Hepatocyte (in vitro differentiated cells): ENCODE data around the gene OPCML.

Experiments used
- EZH2 ChIP-seq: fragments of 200-600 bp; sonication (generic); IDR thresholded peaks from 2 replicates; pipeline ENCODE4 v1.6.1; 2016; ENCODE audit warnings: antibody characterized with exemption, mild to moderate bottlenecking, borderline replicate concordance
- EZH2phosphoT487 ChIP-seq: fragments of 200-600 bp; sonication (generic); IDR thresholded peaks from one replicate; pipeline ENCODE4 v1.6.1; 2018; ENCODE audit warnings: antibody characterized with exemption, mild to moderate bottlenecking, low read depth, moderate library complexity; ENCODE audit not compliant: unreplicated experiment, severe bottlenecking
- TF ChIP-seq, protein P1 (sequence below): fragments of 200-600 bp; sonication (generic); IDR thresholded peaks from 2 replicates; pipeline ENCODE4 v1.5.1; 2016; ENCODE audit warnings: antibody characterized with exemption, mild to moderate bottlenecking; ENCODE audit not compliant: poor library complexity

DNA sequence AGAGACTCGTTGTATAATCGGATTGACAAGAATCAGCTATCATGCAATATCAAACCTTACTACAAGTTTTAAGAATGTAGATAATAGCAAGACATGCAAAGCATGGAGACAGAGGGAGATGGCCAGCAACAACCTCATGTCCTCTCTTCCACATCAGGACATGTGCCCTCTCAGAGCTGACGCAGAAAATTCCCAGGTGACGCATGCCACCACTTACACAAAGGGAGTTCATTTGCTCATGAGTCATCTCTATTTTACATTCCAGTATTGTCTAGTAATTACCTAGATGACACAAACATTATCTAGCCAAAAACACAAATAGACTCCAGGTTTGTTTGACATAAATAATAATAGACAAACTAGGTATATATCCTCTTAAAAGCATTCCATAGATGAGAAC is 38.1 kb upstream of the OPCML start:
- TF ChIP-seq, protein P1, sequence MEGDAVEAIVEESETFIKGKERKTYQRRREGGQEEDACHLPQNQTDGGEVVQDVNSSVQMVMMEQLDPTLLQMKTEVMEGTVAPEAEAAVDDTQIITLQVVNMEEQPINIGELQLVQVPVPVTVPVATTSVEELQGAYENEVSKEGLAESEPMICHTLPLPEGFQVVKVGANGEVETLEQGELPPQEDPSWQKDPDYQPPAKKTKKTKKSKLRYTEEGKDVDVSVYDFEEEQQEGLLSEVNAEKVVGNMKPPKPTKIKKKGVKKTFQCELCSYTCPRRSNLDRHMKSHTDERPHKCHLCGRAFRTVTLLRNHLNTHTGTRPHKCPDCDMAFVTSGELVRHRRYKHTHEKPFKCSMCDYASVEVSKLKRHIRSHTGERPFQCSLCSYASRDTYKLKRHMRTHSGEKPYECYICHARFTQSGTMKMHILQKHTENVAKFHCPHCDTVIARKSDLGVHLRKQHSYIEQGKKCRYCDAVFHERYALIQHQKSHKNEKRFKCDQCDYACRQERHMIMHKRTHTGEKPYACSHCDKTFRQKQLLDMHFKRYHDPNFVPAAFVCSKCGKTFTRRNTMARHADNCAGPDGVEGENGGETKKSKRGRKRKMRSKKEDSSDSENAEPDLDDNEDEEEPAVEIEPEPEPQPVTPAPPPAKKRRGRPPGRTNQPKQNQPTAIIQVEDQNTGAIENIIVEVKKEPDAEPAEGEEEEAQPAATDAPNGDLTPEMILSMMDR: no peak
- TF ChIP-seq EZH2 (no peak), EZH2phosphoT487 (no peak)
